Aorta (tissue), 5 donors: ENCODE measurements around the gene EREG. TPM values are rescaled to one million over a fixed set of nuclear protein-coding genes. Genes with fewer than 3 reads are reported as not detected.

Source experiments
- ATAC-seq: fragments of 200-7000 bp; cut with Tn5 transposase; one replicate; pipeline ENCODE4 v1.9.1; 2022; ENCODE audit warnings: moderate library complexity; ENCODE audit not compliant: low FRiP score
- DNase-seq, 2 donors: peaks; one replicate each; pipeline ENCODE4 v3.0.0-alpha.2; 2020
- H3K27ac ChIP-seq, 2 donors: one replicate each; pipeline ENCODE4 v1.5.1; 2013; ENCODE audit warnings: low read length in 2 of 2, mild to moderate bottlenecking in 2 of 2, moderate library complexity in 2 of 2, control low read depth in 1 of 2, inconsistent platforms in 1 of 2, low read depth in 1 of 2
- H3K27me3 ChIP-seq, 2 donors: one replicate each; pipeline ENCODE4 v1.6.1; 2013; ENCODE audit warnings: control low read depth in 1 of 2, low read length in 1 of 2, mild to moderate bottlenecking in 1 of 2, moderate library complexity in 1 of 2; ENCODE audit not compliant: insufficient read depth in 2 of 2, control insufficient read depth in 1 of 2
- H3K36me3 ChIP-seq, 2 donors: one replicate each; pipeline ENCODE4 v1.6.1; 2013; ENCODE audit warnings: control low read depth in 1 of 2, low read length in 1 of 2, mild to moderate bottlenecking in 1 of 2; ENCODE audit not compliant: insufficient read depth in 2 of 2, control insufficient read depth in 1 of 2
- H3K4me1 ChIP-seq, 2 donors: one replicate each; pipeline ENCODE4 v1.6.1; 2013; ENCODE audit warnings: low read length in 2 of 2, control low read depth in 1 of 2, mild to moderate bottlenecking in 1 of 2, moderate library complexity in 1 of 2; ENCODE audit not compliant: insufficient read depth in 2 of 2, control insufficient read depth in 1 of 2
- H3K4me3 ChIP-seq, 2 donors: one replicate each; pipeline ENCODE4 v1.5.1; 2013; ENCODE audit warnings: low read length in 2 of 2, control low read depth in 1 of 2, mild to moderate bottlenecking in 1 of 2
- H3K9me3 ChIP-seq: one replicate; pipeline ENCODE4 v1.6.1; 2013; ENCODE audit warnings: mild to moderate bottlenecking, low read length; ENCODE audit not compliant: control insufficient read depth
- WGBS, 2 donors: extraction: QIAGEN DNeasy Blood & Tissue Kit; methylation state at CpG; one replicate each; pipeline ENCODE4 v1.1.7; 2013; 5-methylcytosine and 5-hydroxymethylcytosine counted together
- intact Hi-C, 2 donors: fragments of 100-400 bp; cut with DNase I; formaldehyde crosslinking; loops; one replicate each; pipeline versions ENCODE4 v1.14.2 to v1.15.0; 2022
- polyA plus RNA-seq, 2 donors: library from polyadenylated mRNA; stranded (reverse); fragments of 200-250 nt; gene quantifications; one replicate each; pipeline ENCODE4 v1.2.3, GENCODE V29; 2013
- total RNA-seq, 2 donors: library from RNA; stranded (reverse); fragmentation: NEBNext Ultra II Directional; extraction: Animal tissue kit (Norgen Biotek cat#: 25700); gene quantifications; one replicate each; pipeline ENCODE4 v1.2.1, GENCODE V29; 2021
- donor health status: healthy with polysubstance abuse.
- donor health status: Bipolar disorder and iron deficiency.
- donor health status: DM: no; HTN: no; CAD: no.
- donor health status: DM: no; HTN: no; CAD: no.
- donor health status: DM: yes; HTN: yes; CAD: no.

Gene EREG
- total and polyA plus RNA-seq, 4 donors: 0.38 to 6.3 (median 0.66) TPM; not detected in 1

DNA sequence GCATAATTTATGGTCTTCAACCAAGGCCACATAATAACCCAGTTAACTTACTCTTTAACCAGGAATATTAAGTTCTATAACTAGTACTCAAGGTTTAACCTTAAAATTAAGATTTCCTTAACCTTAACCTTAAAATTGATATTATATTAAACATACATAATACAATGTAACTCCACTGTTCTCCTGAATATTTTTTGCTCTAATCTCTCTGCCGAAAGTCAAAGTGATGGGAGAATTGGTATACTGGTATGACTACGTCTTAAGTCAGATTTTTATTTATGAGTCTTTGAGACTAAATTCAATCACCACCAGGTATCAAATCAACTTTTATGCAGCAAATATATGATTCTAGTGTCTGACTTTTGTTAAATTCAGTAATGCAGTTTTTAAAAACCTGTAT, 22.8 kb downstream of the EREG start:
- no peak overlapping the region for H3K4me3 ChIP-seq
- H3K36me3 ChIP-seq: no peaks in the 10 kb centered on the region
- H3K27ac ChIP-seq: no peak overlapping the region
- 89 to 96% methylated on average over 2 of the region's 2 CpGs for WGBS, 2 donors
- H3K9me3 ChIP-seq: no peaks in the 10 kb centered on the region
- no peaks in the 10 kb centered on the region for H3K27me3 ChIP-seq
- intact Hi-C loops: no loop called here
- H3K4me1 ChIP-seq: no peaks in the 10 kb centered on the region
- DNase-seq: no peak
- ATAC-seq: no peak

DNA sequence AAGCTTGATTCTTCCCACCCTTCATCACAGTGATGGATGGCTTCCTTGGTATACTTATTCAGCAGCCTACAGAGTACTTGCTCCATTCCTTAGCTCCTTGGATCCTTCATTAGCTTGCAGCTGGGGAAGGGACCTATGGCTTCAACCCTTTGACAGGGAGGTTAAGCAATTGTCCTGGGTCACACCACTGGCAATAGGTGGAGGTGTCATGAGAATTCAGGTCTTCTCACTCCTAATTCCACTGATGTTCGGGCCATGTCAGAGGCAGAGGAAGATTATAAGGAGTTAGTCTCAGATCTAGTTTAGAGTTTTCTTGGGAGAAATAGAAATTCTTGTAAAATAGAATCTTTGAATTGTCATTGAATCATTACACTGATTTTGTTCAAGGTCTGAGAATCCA, 24.5 kb downstream of the EREG start:
- 86 to 98% methylated on average over 1 of the region's 1 CpG for WGBS, 2 donors
- DNase-seq (no peak), ATAC-seq (no peak)
- Histone ChIP-seq H3K9me3 (no peaks in the 10 kb centered on the region), H3K27me3 (no peaks in the 10 kb centered on the region), H3K27ac (no peak overlapping the region), H3K4me1 (no peaks in the 10 kb centered on the region), H3K4me3 (no peak overlapping the region), H3K36me3 (no peaks in the 10 kb centered on the region)
- intact Hi-C loops: no loop called here

DNA sequence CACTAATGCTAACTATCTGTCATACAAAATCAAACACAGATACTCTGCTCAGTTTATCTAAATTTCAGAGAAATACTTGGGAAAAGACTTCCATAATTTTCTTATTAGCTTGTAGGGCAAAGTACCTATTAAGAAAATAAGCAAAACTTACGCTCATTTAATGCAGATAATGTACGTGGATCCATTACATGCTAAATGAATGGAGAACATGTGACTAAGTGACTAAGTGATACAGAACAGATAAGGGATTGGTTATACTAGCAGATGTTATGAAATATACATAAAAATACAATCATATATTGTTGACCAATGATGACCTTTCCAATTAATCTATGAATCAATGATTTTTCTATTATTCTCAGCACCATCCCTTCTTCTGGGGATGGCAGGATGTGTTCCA, 25.7 kb downstream of the EREG start:
- intact Hi-C loops: no loop called here
- no peaks in the 10 kb centered on the region for H3K9me3 ChIP-seq
- DNase-seq (no peak), ATAC-seq (no peak)
- H3K36me3 ChIP-seq: no peaks in the 10 kb centered on the region
- H3K27ac ChIP-seq: no peak overlapping the region
- 87 to 88% methylated on average over 2 of the region's 2 CpGs for WGBS, 2 donors
- H3K4me3 ChIP-seq: no peak overlapping the region
- peaks cover 0 to 3% of the 10 kb centered on the region in 2 donors for H3K4me1 ChIP-seq
- no peaks in the 10 kb centered on the region for H3K27me3 ChIP-seq

DNA sequence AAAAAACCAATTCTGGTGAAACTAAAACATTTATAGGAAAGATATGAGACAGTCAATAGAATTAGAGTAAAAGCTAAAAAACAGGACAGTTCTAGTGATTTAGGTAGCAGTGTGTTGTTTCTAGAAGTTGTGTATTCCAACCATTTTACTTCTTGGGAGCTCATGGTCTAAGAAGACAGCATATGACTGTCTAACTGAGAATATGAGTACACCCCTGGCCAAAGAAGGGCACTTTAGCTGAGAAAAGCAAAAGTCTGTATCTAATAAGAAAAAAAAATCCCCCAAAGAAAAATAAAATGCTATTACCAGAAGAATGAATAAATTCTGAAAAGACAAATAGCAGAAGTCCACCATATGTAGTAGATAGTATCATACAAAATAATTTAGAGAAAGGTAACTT, 26.4 kb downstream of the EREG start:
- no peak for DNase-seq
- Histone ChIP-seq H3K27ac (no peak overlapping the region), H3K4me1 (peaks cover 0 to 3% of the 10 kb centered on the region in 2 donors), H3K27me3 (no peaks in the 10 kb centered on the region), H3K4me3 (no peak overlapping the region), H3K36me3 (no peaks in the 10 kb centered on the region), H3K9me3 (no peaks in the 10 kb centered on the region)
- intact Hi-C loops: no loop called here
- ATAC-seq: no peak

DNA sequence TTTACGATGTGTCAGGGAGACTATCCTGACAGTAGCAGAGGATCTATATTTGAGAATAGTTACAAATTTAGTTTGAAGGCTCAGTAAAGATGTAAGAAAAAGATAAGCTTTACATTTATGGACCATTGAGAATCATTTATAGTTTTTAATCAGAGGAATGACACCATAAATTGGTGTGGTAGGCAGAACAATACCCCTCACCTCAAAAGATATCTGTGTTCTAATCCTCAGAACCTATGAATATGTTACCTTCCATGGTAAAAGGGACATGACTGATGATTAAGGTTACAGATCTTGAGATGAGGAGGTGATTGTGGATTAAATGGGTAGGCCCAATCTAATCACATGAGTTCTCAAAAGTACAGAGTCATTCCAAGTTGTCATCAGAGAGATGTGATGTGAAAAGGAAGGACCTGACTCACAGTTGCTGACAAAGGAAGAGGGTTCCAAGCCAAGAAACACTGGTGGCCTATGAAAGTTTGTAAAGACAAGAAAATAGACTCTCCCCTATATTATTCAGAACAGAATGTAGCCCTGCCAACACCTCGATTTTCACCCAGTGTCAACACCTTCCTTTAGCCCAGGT, 27.0 kb downstream of the EREG start:
- WGBS, 2 donors: 89 to 92% methylated on average over 2 of the region's 2 CpGs
- Histone ChIP-seq H3K36me3 (no peaks in the 10 kb centered on the region), H3K27me3 (no peaks in the 10 kb centered on the region), H3K4me3 (no peak overlapping the region), H3K27ac (no peak overlapping the region), H3K4me1 (peaks cover 0 to 3% of the 10 kb centered on the region in 2 donors), H3K9me3 (no peaks in the 10 kb centered on the region)
- intact Hi-C loops: no loop called here
- ATAC-seq (no peak), DNase-seq (no peak)

DNA sequence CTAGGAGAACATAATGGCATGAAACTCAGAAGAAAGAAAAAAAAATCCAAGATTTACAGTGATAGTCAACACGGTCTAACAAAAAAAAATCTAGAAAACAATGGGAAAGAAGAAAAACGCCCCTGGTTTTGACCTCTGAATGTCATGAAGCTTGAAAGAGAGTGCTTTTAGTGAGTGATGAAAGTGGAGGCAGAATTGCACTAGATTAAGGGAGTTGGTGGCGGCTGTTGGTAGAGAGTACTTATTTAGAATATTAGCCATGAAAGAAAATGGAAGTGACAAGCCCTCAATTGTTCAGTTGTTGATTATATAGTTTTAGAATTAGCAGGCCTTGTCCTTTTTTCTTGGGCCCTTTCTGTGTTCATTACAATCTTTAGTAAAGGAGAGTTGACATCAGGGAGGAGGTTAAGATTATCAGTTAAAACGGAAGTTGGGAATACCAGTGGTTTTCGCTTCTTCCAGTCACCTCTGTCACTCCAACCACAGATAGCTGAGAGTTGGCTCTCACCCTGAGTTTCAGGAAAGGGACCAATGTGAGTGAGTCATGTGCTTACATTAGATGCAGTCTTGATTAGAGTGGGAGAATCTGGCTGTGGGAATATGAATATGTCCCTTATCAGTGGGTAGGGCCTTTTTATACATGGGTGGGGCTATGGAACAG, 29.7 kb downstream of the EREG start:
- intact Hi-C loops: no loop called here
- no peaks in the 10 kb centered on the region for H3K9me3 ChIP-seq
- peaks cover 0 to 3% of the 10 kb centered on the region in 2 donors for H3K4me1 ChIP-seq
- H3K4me3 ChIP-seq: no peak overlapping the region
- no peak overlapping the region for H3K27ac ChIP-seq
- no peaks in the 10 kb centered on the region for H3K36me3 ChIP-seq
- WGBS, 2 donors: 83 to 86% methylated on average over 5 of the region's 5 CpGs
- ATAC-seq (no peak), DNase-seq (no peak)
- no peaks in the 10 kb centered on the region for H3K27me3 ChIP-seq

DNA sequence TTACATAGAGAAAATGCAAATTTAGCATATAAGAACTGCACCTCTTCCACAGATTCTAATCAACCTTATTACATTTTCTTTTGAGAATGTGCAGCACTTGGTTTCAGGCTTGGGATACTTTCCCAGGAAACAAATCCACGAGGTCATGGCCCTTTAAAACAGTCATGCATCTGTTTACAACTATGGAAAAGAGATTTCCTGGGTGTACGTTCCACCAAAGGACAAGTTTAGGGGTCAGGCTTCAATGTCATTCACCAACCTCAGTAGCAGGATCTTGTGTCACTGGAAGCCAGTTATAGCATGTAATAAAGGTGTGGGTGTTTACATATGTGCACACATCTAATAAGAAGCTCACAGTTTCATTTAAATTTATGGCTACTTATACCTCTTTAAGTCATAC, 30.7 kb downstream of the EREG start:
- DNase-seq (no peak), ATAC-seq (no peak)
- 54 to 62% methylated on average over 2 of the region's 2 CpGs for WGBS, 2 donors
- Histone ChIP-seq H3K36me3 (no peaks in the 10 kb centered on the region), H3K27ac (no peak overlapping the region), H3K9me3 (no peaks in the 10 kb centered on the region), H3K4me1 (peaks cover 0 to 3% of the 10 kb centered on the region in 2 donors), H3K4me3 (no peak overlapping the region), H3K27me3 (no peaks in the 10 kb centered on the region)
- intact Hi-C loops: no loop called here

DNA sequence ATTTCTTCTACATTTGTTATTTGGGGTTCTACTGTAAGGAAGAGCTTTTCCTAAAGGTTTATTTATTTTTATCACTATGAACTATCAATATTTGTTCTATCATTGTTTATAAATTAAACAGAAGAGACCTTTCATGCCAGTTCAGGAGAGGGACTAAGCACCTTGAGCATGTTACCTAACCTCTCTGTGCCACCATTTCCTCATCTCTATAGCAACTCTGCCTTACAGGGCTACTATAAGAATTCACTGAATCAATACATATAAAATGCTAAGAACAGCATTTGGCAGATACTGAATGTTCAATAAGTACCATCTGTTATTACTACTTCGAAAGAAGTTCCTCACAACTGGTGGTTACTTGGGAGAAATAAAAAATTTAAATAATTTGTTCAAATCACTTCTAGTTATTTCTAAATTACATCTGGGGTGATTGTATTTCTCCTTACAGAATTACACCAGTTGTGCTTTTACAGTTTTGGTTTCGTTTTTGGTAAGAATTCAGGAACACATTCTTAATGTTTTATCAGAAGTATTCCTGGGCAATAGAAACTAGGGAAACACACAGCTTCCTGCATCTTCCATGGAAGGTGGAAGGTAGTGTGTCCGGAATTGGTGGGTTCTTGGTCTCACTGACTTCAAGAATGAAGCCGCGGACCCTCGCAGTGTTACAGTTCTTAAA, 32.9 kb downstream of the EREG start:
- intact Hi-C loops: no loop called here
- no peaks in the 10 kb centered on the region for H3K36me3 ChIP-seq
- H3K27me3 ChIP-seq: no peaks in the 10 kb centered on the region
- H3K9me3 ChIP-seq: no peaks in the 10 kb centered on the region
- ATAC-seq (no peak), DNase-seq (no peak)
- H3K4me1 ChIP-seq: peaks cover 0 to 3% of the 10 kb centered on the region in 2 donors
- WGBS, 2 donors: 62 to 79% methylated on average over 6 of the region's 6 CpGs
- H3K27ac ChIP-seq: no peak overlapping the region
- H3K4me3 ChIP-seq: peak overlapping the region in 1 of 2 donors; percentile 20
